ENCODE results near the gene PRELID3B. TPM values are rescaled to one million over a fixed set of nuclear protein-coding genes. Genes with fewer than 3 reads are reported as not detected.

Gene PRELID3B
- total and polyA plus RNA-seq, 4 donors = 19.9 to 61.1 (median 41.2) TPM

DNA sequence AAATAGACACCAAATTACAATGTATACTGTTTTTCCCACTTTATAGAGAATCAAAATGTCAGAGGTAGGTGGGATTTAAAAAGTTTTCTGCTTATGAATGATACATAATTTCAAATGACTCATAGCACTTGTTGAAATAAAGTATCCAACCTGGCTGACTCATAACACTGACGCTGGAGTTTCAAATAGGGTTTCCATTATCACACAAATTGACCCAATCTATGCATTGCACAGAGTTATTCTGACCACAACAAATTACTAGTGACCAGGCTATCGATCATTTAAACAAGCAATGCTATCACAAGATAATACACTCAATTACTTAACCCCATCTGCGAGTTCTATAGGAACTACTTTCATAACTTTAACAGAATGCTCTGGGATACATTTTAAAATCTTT, 31.9 kb upstream of the PRELID3B start:
- Histone ChIP-seq H3K9ac (ENCODE audit: insufficient read depth in 1 of 2, low read length in 2 of 2) (no peak overlapping the region), H3K27me3 (ENCODE audit: control insufficient read depth in 3 of 3, insufficient read depth in 3 of 3, low read length in 2 of 3) (peaks cover 0 to 23% (median 16%) of the 10 kb centered on the region in 3 donors), H3K4me3 (no peak overlapping the region), H3K27ac (ENCODE audit: low read depth in 1 of 2, low read length in 1 of 2) (no peak overlapping the region), H3K4me1 (ENCODE audit: control insufficient read depth in 5 of 5, insufficient read depth in 5 of 5, low read length in 5 of 5) (no peaks in the 10 kb centered on the region), H3K9me3 (ENCODE audit: control insufficient read depth in 4 of 4, insufficient read depth in 3 of 4, low read length in 3 of 4) (peaks cover 0 to 2% (median 0%) of the 10 kb centered on the region in 4 donors), H3K36me3 (ENCODE audit: control insufficient read depth in 4 of 4, insufficient read depth in 4 of 4, low read length in 4 of 4) (no peaks in the 10 kb centered on the region)
- ATAC-seq (ENCODE audit: insufficient read depth, low FRiP score) = no peak
- WGBS, 2 donors = 40 to 85% methylated on average over 3 of the region's 3 CpGs
- no peak for DNase-seq
- TF ChIP-seq, protein P1, sequence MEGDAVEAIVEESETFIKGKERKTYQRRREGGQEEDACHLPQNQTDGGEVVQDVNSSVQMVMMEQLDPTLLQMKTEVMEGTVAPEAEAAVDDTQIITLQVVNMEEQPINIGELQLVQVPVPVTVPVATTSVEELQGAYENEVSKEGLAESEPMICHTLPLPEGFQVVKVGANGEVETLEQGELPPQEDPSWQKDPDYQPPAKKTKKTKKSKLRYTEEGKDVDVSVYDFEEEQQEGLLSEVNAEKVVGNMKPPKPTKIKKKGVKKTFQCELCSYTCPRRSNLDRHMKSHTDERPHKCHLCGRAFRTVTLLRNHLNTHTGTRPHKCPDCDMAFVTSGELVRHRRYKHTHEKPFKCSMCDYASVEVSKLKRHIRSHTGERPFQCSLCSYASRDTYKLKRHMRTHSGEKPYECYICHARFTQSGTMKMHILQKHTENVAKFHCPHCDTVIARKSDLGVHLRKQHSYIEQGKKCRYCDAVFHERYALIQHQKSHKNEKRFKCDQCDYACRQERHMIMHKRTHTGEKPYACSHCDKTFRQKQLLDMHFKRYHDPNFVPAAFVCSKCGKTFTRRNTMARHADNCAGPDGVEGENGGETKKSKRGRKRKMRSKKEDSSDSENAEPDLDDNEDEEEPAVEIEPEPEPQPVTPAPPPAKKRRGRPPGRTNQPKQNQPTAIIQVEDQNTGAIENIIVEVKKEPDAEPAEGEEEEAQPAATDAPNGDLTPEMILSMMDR (IDR thresholded peaks at IDR 0.05; ENCODE audit: control extremely low read depth, extremely low read depth) = no peak

DNA sequence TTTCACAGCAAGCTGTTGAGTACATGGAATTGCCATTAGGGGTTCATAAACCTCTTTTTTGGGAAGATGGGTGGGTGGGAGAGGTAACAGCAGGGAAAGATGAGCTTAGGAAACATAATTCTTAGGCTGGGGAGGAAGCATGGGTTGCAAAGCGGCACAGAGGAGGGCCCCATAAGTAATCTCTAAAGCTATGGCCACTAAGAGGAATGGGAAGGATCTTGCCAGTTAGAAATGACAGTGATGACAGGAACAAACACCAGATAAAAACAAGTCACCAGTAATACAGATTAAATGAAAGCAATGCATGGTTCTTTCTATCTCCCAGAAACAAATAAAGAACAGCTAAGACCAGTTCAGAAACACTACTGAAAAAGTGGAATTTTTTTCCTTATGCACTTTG, 31.0 kb upstream of the PRELID3B start:
- H3K4me1 ChIP-seq (ENCODE audit: control insufficient read depth in 5 of 5, insufficient read depth in 5 of 5, low read length in 5 of 5) = peaks cover 0 to under 1% (median 0%) of the 10 kb centered on the region in 5 donors
- TF ChIP-seq, protein P1 (IDR thresholded peaks at IDR 0.05; ENCODE audit: control extremely low read depth, extremely low read depth) = no peak
- no peak for ATAC-seq (ENCODE audit: insufficient read depth, low FRiP score)
- H3K36me3 ChIP-seq (ENCODE audit: control insufficient read depth in 4 of 4, insufficient read depth in 4 of 4, low read length in 4 of 4) = no peaks in the 10 kb centered on the region
- H3K27me3 ChIP-seq (ENCODE audit: control insufficient read depth in 3 of 3, insufficient read depth in 3 of 3, low read length in 2 of 3) = peaks cover 0 to 23% (median 16%) of the 10 kb centered on the region in 3 donors
- H3K9ac ChIP-seq (ENCODE audit: insufficient read depth in 1 of 2, low read length in 2 of 2) = no peak overlapping the region
- H3K4me3 ChIP-seq = no peak overlapping the region
- peaks cover 0 to 2% (median 0%) of the 10 kb centered on the region in 4 donors for H3K9me3 ChIP-seq (ENCODE audit: control insufficient read depth in 4 of 4, insufficient read depth in 3 of 4, low read length in 3 of 4)
- H3K27ac ChIP-seq (ENCODE audit: low read depth in 1 of 2, low read length in 1 of 2) = no peak overlapping the region
- DNase-seq = no peak
- WGBS, 2 donors = 84 to 93% methylated on average over 1 of the region's 1 CpG

DNA sequence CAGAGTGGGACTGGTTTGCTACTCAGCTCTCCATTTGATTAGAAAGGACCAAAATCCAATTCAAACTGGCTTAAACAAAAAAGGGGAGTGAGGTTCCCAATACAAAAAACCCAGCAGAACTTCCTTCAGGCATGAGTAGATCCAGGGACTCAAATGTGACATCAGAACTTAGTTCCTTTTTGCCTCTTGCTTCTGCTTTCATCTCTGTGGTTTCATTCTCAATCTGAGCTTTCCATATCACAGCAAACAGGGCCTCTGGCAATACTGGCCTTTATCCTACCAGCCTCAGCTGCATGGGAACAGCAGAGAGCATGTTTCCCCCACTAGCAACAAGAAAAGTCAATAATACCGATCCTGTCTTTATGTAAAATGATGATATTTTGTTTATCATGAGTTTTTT, 28.6 kb upstream of the PRELID3B start:
- DNase-seq (no peak), ATAC-seq (ENCODE audit: insufficient read depth, low FRiP score) (no peak)
- Histone ChIP-seq H3K36me3 (ENCODE audit: control insufficient read depth in 4 of 4, insufficient read depth in 4 of 4, low read length in 4 of 4) (no peaks in the 10 kb centered on the region), H3K9me3 (ENCODE audit: control insufficient read depth in 4 of 4, insufficient read depth in 3 of 4, low read length in 3 of 4) (peaks cover 0 to 2% (median 0%) of the 10 kb centered on the region in 4 donors), H3K4me1 (ENCODE audit: control insufficient read depth in 5 of 5, insufficient read depth in 5 of 5, low read length in 5 of 5) (peaks cover 0 to 2% (median 0%) of the 10 kb centered on the region in 5 donors), H3K9ac (ENCODE audit: insufficient read depth in 1 of 2, low read length in 2 of 2) (no peak overlapping the region), H3K27ac (ENCODE audit: low read depth in 1 of 2, low read length in 1 of 2) (no peak overlapping the region), H3K27me3 (ENCODE audit: control insufficient read depth in 3 of 3, insufficient read depth in 3 of 3, low read length in 2 of 3) (peaks cover 0 to 19% (median 15%) of the 10 kb centered on the region in 3 donors), H3K4me3 (no peak overlapping the region)
- WGBS, 2 donors = 88 to 94% methylated on average over 1 of the region's 1 CpG
- TF ChIP-seq, protein P1 (IDR thresholded peaks at IDR 0.05; ENCODE audit: control extremely low read depth, extremely low read depth) = no peak

DNA sequence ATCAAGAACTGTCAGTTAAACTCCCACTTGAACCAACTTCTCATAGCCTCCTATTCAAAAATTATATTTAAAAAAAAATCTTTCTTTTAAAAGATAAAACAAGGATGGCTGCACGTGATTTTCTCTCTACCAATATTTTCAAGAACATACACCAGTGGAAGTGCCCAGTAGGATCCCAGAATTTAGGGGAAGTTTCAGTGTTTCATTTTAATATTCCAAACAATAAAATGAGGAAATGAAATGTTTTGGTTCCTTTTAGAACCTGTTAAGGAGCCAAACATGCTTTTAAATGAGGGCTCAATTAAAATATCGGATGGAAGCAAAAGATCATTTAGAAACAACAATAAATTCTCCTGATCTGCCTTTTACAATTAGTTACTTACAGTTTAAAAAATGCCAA, 26.4 kb upstream of the PRELID3B start:
- DNase-seq (no peak), ATAC-seq (ENCODE audit: insufficient read depth, low FRiP score) (no peak)
- WGBS, 2 donors = 27 to 70% methylated on average over 2 of the region's 2 CpGs
- no peaks in the 10 kb centered on the region for H3K9me3 ChIP-seq (ENCODE audit: control insufficient read depth in 4 of 4, insufficient read depth in 3 of 4, low read length in 3 of 4)
- TF ChIP-seq, protein P1 (IDR thresholded peaks at IDR 0.05; ENCODE audit: control extremely low read depth, extremely low read depth) = no peak
- H3K9ac ChIP-seq (ENCODE audit: insufficient read depth in 1 of 2, low read length in 2 of 2) = no peak overlapping the region
- H3K4me3 ChIP-seq = no peak overlapping the region
- no peak overlapping the region for H3K27ac ChIP-seq (ENCODE audit: low read depth in 1 of 2, low read length in 1 of 2)
- peaks cover 0 to 11% (median 2%) of the 10 kb centered on the region in 3 donors for H3K27me3 ChIP-seq (ENCODE audit: control insufficient read depth in 3 of 3, insufficient read depth in 3 of 3, low read length in 2 of 3)
- H3K4me1 ChIP-seq (ENCODE audit: control insufficient read depth in 5 of 5, insufficient read depth in 5 of 5, low read length in 5 of 5) = peaks cover 0 to 2% (median 0%) of the 10 kb centered on the region in 5 donors
- H3K36me3 ChIP-seq (ENCODE audit: control insufficient read depth in 4 of 4, insufficient read depth in 4 of 4, low read length in 4 of 4) = no peaks in the 10 kb centered on the region
